ENCODE data around the gene DMRT1.
A peak's percentile ranks its signal among the peaks of the same experiment; 100 is the strongest.
"Not testable (repeated sequence)": the region's sequence is repeated elsewhere in the genome, so short reads cannot be mapped to it uniquely, and the experiment has no call there.

DMRT1 gene

GRCh38 chr9:912776-913175 is 71.3 kb downstream of the DMRT1 start:
- TF ChIP-seq, protein P1, sequence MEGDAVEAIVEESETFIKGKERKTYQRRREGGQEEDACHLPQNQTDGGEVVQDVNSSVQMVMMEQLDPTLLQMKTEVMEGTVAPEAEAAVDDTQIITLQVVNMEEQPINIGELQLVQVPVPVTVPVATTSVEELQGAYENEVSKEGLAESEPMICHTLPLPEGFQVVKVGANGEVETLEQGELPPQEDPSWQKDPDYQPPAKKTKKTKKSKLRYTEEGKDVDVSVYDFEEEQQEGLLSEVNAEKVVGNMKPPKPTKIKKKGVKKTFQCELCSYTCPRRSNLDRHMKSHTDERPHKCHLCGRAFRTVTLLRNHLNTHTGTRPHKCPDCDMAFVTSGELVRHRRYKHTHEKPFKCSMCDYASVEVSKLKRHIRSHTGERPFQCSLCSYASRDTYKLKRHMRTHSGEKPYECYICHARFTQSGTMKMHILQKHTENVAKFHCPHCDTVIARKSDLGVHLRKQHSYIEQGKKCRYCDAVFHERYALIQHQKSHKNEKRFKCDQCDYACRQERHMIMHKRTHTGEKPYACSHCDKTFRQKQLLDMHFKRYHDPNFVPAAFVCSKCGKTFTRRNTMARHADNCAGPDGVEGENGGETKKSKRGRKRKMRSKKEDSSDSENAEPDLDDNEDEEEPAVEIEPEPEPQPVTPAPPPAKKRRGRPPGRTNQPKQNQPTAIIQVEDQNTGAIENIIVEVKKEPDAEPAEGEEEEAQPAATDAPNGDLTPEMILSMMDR (conservative IDR thresholded peaks at IDR 0.05) = no peak
- TF ChIP-seq ZFX (IDR thresholded peaks at IDR 0.05) = no peak
- no peak overlapping the region for H3K27ac ChIP-seq

- H3K27ac ChIP-seq = not testable (repeated sequence)
Observed at GRCh38 chr9:913526-913925, 72.0 kb downstream of the DMRT1 start.

GRCh38 chr9:917730-918129 is 76.2 kb downstream of the DMRT1 start:
- no peak for TF ChIP-seq ZFX (IDR thresholded peaks at IDR 0.05)
- TF ChIP-seq, protein P1 (conservative IDR thresholded peaks at IDR 0.05) = no peak
- no peak overlapping the region for H3K27ac ChIP-seq

GRCh38 chr9:920927-921326 is 79.4 kb downstream of the DMRT1 start:
- no peak overlapping the region for H3K27ac ChIP-seq
- TF ChIP-seq, protein P1 (conservative IDR thresholded peaks at IDR 0.05) = no peak
- no peak for TF ChIP-seq ZFX (IDR thresholded peaks at IDR 0.05)

DNA sequence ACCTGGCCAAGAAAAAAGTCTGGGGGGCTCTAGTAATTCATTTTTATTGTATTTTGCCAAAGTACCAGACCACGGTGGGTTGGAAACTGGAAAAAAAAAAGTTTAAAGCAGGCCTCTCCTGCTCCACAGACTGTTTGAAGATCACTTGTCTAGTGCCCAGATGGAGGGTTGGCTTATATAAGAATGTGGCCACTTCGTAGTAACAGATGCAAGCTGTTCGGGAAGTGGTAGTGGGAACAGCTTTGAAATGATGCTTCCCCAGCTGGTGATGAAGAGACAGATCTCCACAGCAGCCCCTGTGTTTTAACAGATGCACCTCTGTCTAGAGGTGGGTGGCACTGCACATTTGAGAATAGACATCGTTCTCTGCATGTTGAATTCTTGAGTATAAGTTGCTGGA is 80.7 kb downstream of the DMRT1 start:
- H3K27ac ChIP-seq = no peak overlapping the region
- no peak for TF ChIP-seq ZFX (IDR thresholded peaks at IDR 0.05)
- TF ChIP-seq, protein P1 (conservative IDR thresholded peaks at IDR 0.05) = no peak

GRCh38 chr9:922731-923130 is 81.2 kb downstream of the DMRT1 start:
- H3K27ac ChIP-seq = no peak overlapping the region
- TF ChIP-seq, protein P1 (conservative IDR thresholded peaks at IDR 0.05) = no peak
- no peak for TF ChIP-seq ZFX (IDR thresholded peaks at IDR 0.05)

DNA sequence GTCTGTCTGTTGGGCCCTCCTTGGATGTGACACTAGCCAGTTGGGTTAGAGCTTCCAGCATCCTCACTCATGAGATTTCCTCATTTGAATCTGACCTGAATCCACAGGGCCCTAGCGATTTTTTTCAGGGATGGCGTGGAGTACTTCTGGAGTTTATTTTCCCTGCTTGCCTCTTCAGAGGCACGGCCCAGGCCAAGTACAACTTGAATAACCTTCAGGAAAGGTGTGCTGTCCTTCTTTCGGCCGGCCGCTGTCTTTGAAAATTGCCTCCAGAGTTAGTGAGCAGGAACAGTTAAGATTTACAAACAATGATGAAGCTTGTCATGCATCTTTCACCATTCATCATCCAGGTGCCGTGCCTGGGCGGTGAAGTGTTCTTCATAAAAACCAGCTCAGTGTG is 85.5 kb downstream of the DMRT1 start:
- TF ChIP-seq, protein P1 (conservative IDR thresholded peaks at IDR 0.05) = no peak
- TF ChIP-seq ZFX (IDR thresholded peaks at IDR 0.05) = no peak
- no peak overlapping the region for H3K27ac ChIP-seq

GRCh38 chr9:928363-929042 is 87.0 kb downstream of the DMRT1 start:
- TF ChIP-seq ZFX (IDR thresholded peaks at IDR 0.05) = no peak
- TF ChIP-seq, protein P1 (conservative IDR thresholded peaks at IDR 0.05) = peak; percentile 83
- H3K27ac ChIP-seq = no peak overlapping the region
